Caco-2 (cell line): Measurements from ENCODE around the gene MMD. TPM values are rescaled to one million over a fixed set of nuclear protein-coding genes. Genes with fewer than 3 reads are reported as not detected.

Experiments
- BruUV-seq: library from RNA; stranded (reverse); fragments of 400-500 nt; replicated peaks from 2 replicates; lab custom pipeline; 2021; lab: Mats Ljungman, UMichigan
- CTCF ChIA-PET: fragments of 300-600 bp; sonication (Branson Sonifier 250); formaldehyde crosslinking; loops from one replicate; lab custom pipeline; 2022; ENCODE audit warnings: antibody characterized with exemption; lab: Charles Lee
- POLR2A ChIA-PET: fragments of 300-600 bp; sonication (Branson Sonifier 250); formaldehyde crosslinking; loops from one replicate; lab custom pipeline; 2022; ENCODE audit warnings: antibody characterized with exemption; lab: Charles Lee
- DNase-seq, 2 experiments: peaks; one replicate each; pipeline versions ENCODE4 v3.0.0 to v3.0.0-alpha.2; 2020 to 2022
- H3K27me3 ChIP-seq: replicated peaks from 2 replicates; pipeline ENCODE4 v1.6.0; 2011; ENCODE audit warnings: low read length; ENCODE audit not compliant: control insufficient read depth, insufficient read depth
- H3K36me3 ChIP-seq: 2 replicates; pipeline ENCODE4 v1.5.1; 2011; ENCODE audit warnings: low read length; ENCODE audit not compliant: control insufficient read depth, insufficient read depth
- H3K4me1 ChIP-seq: fragments of 250-450 bp; sonication (Bioruptor Pico); 2 replicates; pipeline ENCODE4 v1.5.1; 2020; ENCODE audit warnings: mild to moderate bottlenecking
- H3K4me3 ChIP-seq: 2 replicates; pipeline ENCODE4 v1.5.1; 2011; ENCODE audit warnings: low read depth, mild to moderate bottlenecking, control low read depth, low read length
- H3K9me3 ChIP-seq: fragments of 250-450 bp; sonication (Bioruptor Pico); 2 replicates; pipeline ENCODE4 v1.5.1; 2020; ENCODE audit warnings: mild to moderate bottlenecking, moderate library complexity
- H3K27ac Mint-ChIP-seq: one replicate; pipeline ENCODE4 v1.8.0; 2022; ENCODE audit warnings: mixed read lengths; ENCODE audit not compliant: unreplicated experiment
- H3K27me3 Mint-ChIP-seq: one replicate; pipeline ENCODE4 v1.8.0; 2022; ENCODE audit warnings: mixed read lengths; ENCODE audit not compliant: insufficient read depth, unreplicated experiment
- H3K36me3 Mint-ChIP-seq: one replicate; pipeline ENCODE4 v1.8.0; 2022; ENCODE audit warnings: mild to moderate bottlenecking, mixed read lengths; ENCODE audit not compliant: insufficient read depth, unreplicated experiment
- H3K4me1 Mint-ChIP-seq: one replicate; pipeline ENCODE4 v1.8.0; 2022; ENCODE audit warnings: low read depth, mixed read lengths; ENCODE audit not compliant: unreplicated experiment
- H3K4me3 Mint-ChIP-seq: one replicate; pipeline ENCODE4 v1.8.0; 2022; ENCODE audit warnings: mild to moderate bottlenecking, moderate library complexity, mixed read lengths; ENCODE audit not compliant: unreplicated experiment
- H3K9me3 Mint-ChIP-seq: one replicate; pipeline ENCODE4 v1.8.0; 2022; ENCODE audit warnings: mixed read lengths; ENCODE audit not compliant: unreplicated experiment
- CTCF ChIP-seq, 2 experiments: fragments of 200-600 bp in 1 of 2; IDR thresholded peaks; 1 replicate in 1 of 2; 2 replicates in 1 of 2; pipeline versions ENCODE4 v1.5.1 to v1.8.0; 2011 to 2022; ENCODE audit warnings: antibody characterized with exemption in 1 of 2, control low read depth in 1 of 2, inconsistent platforms in 1 of 2, low read depth in 1 of 2, low read length in 1 of 2, mild to moderate bottlenecking in 1 of 2, moderate library complexity in 1 of 2; ENCODE audit not compliant: insufficient read depth in 1 of 2, severe bottlenecking in 1 of 2, unreplicated experiment in 1 of 2
- intact Hi-C: fragments of 100-400 bp; cut with micrococcal nuclease; formaldehyde crosslinking; loops from one replicate; pipeline ENCODE4 v1.10.0; 2022; ENCODE audit not compliant: unreplicated experiment
- total RNA-seq: library from RNA; stranded (reverse); gene quantifications from 2 replicates; pipeline ENCODE4 v1.2.3, GENCODE V29; 2022

MMD gene
- total RNA-seq, 1 experiment from 2014 or later, result 38.6 TPM

DNA sequence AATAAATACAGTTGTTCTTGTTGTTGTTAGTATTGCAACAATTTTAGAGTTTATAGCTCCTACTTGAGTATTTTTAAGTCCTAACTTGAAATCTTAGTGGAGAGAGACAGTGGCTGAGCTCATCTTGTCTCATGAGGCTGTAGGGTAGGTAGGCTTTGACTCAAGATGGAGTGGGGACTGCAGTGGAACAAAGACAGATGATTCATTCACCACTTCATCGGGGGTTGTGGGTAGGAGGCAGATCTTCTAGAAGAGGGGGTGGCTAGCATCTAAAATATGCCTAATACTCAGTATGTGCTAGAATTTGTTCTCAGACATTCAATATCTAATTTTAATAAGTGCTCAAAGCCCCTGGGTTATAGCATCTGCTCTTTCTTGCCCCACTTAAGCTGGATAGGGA is 13.1 kb upstream of the MMD start:
- ChIA-PET CTCF (interaction anchor here (1.6 to 1.8 kb wide), 2 partner anchors 12 to 20 kb away, joined by 4 to 9 read pairs; no protein-coding TSS in a partner anchor), POLR2A (no interaction called here)
- Histone ChIP-seq H3K36me3 (no peaks in the 10 kb centered on the region), H3K4me3 (no peak overlapping the region), H3K27me3 (no peaks in the 10 kb centered on the region), H3K9me3 (no peaks in the 10 kb centered on the region), H3K4me1 (peaks cover 48% of the 10 kb centered on the region)
- DNase-seq, result no peak
- H3K36me3 Mint-ChIP-seq, result peaks cover 6% of the 10 kb centered on the region
- no peaks in the 10 kb centered on the region for H3K9me3 Mint-ChIP-seq
- no peaks in the 10 kb centered on the region for H3K27me3 Mint-ChIP-seq
- H3K27ac Mint-ChIP-seq, result peak overlapping the region; percentile 94
- peaks cover 51% of the 10 kb centered on the region for H3K4me1 Mint-ChIP-seq
- intact Hi-C loops, result no loop called here
- no TSS peak for BruUV-seq
- H3K4me3 Mint-ChIP-seq, result no peak overlapping the region
- TF ChIP-seq CTCF (IDR thresholded peaks at IDR 0.05; ENCODE audit: insufficient read depth in 1 of 2, low read depth in 1 of 2, low read length in 1 of 2, severe bottlenecking in 1 of 2, unreplicated experiment in 1 of 2), result no peak

DNA sequence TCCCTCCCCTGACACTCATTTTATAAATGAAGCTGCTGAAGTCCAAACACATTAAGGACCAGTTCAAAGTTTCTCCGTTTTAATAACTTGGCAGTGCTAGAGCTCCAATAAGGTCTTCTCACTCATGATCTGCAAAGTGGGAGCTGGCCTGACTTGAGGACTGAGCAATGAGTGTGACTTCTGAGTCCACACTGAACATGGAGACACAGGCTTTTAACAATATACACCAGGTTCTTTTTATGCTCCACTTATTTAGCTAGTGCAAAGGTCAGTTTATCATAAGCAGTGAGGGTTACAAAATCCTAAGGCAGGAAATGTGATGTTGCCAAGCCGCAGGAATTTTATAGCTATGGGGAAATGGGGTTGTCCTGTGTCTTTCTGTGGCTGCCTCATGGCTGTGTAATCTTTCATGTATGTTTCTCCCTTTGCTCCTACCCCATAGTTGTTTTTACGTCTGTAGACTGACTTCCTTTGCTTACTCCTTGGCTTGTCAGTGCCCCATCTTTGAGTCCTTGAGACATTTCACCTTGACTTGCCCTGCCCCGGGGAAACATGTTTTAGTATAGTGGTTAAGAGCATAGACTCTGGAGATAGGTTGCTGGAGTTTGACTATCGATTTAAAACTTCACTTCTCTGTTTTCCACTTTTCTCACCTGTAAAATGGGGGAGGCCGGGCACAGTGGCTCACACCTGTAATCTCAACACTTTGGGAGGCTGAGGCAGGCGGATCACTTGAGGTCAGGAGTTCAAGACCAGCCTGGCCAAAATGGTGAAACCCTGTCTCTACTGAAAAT is 12.2 kb upstream of the MMD start:
- ChIA-PET POLR2A (interaction anchor here (0.6 to 1.9 kb wide), 5 partner anchors 9 to 26 kb away, joined by 3 to 16 read pairs (median 5); partner anchors contain the start of gene MMD), CTCF (interaction anchor here (0.5 to 1.8 kb wide), 6 partner anchors 13 to 80 kb away, joined by 3 to 9 read pairs (median 4); no protein-coding TSS in a partner anchor)
- intact Hi-C loops, result loop anchor here (1.0 kb wide), 6 partner anchors 12 to 80 kb away; no protein-coding TSS in a partner anchor
- Histone ChIP-seq H3K27me3 (no peaks in the 10 kb centered on the region), H3K4me1 (peaks cover 48% of the 10 kb centered on the region), H3K36me3 (no peaks in the 10 kb centered on the region), H3K9me3 (no peaks in the 10 kb centered on the region), H3K4me3 (no peak overlapping the region)
- Mint-ChIP-seq H3K4me1 (peaks cover 51% of the 10 kb centered on the region), H3K4me3 (peak overlapping the region; percentile 58), H3K9me3 (no peaks in the 10 kb centered on the region), H3K36me3 (peaks cover 6% of the 10 kb centered on the region), H3K27ac (peak overlapping the region; percentile 94), H3K27me3 (no peaks in the 10 kb centered on the region)
- TF ChIP-seq CTCF (IDR thresholded peaks at IDR 0.05; ENCODE audit: insufficient read depth in 1 of 2, low read depth in 1 of 2, low read length in 1 of 2, severe bottlenecking in 1 of 2, unreplicated experiment in 1 of 2), result no peak
- BruUV-seq, result TSS peak; percentile 67
- peak; percentile 64 to 68 for DNase-seq

DNA sequence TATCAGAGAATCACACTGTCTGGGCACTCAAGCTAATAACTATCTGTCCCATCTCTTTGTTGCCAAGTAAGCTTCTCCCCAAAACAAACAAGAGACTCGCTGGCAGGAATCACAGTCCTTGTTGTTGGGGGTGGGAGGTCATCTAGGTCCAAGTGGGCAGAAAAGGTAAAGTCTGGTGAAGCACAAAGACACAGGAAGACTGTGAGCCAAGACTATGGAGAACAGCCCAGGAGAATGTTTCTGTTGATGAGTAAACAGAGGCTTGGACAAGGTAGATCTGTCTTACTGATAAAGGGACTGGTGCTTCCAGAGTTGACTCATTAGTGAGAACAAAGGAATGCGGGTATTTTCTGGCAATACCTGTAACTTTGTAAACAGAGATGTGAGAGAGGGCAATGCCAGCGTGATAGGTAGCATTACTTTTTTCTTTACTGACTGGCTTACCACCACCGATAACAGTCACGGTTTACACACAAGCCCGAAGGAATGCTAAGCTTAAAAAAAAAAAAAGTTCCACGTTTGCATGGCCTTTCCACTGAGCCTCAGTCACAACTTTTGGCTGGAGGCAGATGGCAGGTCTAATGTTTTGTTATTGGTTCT is 11.5 kb upstream of the MMD start:
- Histone ChIP-seq H3K4me3 (no peak overlapping the region), H3K9me3 (no peaks in the 10 kb centered on the region), H3K4me1 (peaks cover 48% of the 10 kb centered on the region), H3K36me3 (no peaks in the 10 kb centered on the region), H3K27me3 (no peaks in the 10 kb centered on the region)
- peak overlapping the region; percentile 94 for H3K27ac Mint-ChIP-seq
- H3K27me3 Mint-ChIP-seq, result no peaks in the 10 kb centered on the region
- H3K9me3 Mint-ChIP-seq, result no peaks in the 10 kb centered on the region
- peak overlapping the region; percentile 58 for H3K4me3 Mint-ChIP-seq
- POLR2A ChIA-PET, result interaction anchor here (0.6 to 1.9 kb wide), 5 partner anchors 9 to 25 kb away, joined by 3 to 16 read pairs (median 3); no protein-coding TSS in a partner anchor
- CTCF ChIA-PET, result interaction anchor here (0.5 to 1.8 kb wide), 6 partner anchors 14 to 81 kb away, joined by 3 to 9 read pairs (median 4); no protein-coding TSS in a partner anchor
- TF ChIP-seq CTCF (IDR thresholded peaks at IDR 0.05; ENCODE audit: insufficient read depth in 1 of 2, low read depth in 1 of 2, low read length in 1 of 2, severe bottlenecking in 1 of 2, unreplicated experiment in 1 of 2), result no peak
- TSS peak; percentile 97 for BruUV-seq
- peaks cover 6% of the 10 kb centered on the region for H3K36me3 Mint-ChIP-seq
- intact Hi-C loops, result loop anchor here (1.0 kb wide), 6 partner anchors 11 to 81 kb away; no protein-coding TSS in a partner anchor
- peaks cover 51% of the 10 kb centered on the region for H3K4me1 Mint-ChIP-seq
- peak; percentile 76 to 83 for DNase-seq
